ENCODE data around the gene ICAM2. TPM values are rescaled to one million over a fixed set of nuclear protein-coding genes. Genes with fewer than 3 reads are reported as not detected.
A peak's percentile ranks its signal among the peaks of the same experiment; 100 is the strongest.

Gene ICAM2
- total RNA-seq, result 10 to 100 TPM; 14.1 to 20.7 TPM

- Mint-ChIP-seq H3K9me3 (no peaks in the 10 kb centered on the region), H3K27ac (peak within 1 kb of the TSS; percentile 77 to 100), H3K27me3 (no peaks in the 10 kb centered on the region), H3K4me3 (peak within 1 kb of the TSS; percentile 83), H3K36me3 (no peaks in the 10 kb centered on the region), H3K4me1 (ENCODE audit: low read depth in 2 of 2) (peaks cover 57 to 71% of the 10 kb centered on the region in 2 donors)
- peak; percentile 87 for ATAC-seq
- DNase-seq (ENCODE audit: low spot score), result peak; percentile 88
Observed at GRCh38 chr17:64020056-64020766, at the start of gene ICAM2. ICAM2 (minus strand) TSS chr17:64020633; CDS start chr17:64006691, 13,942 bp downstream.

- Mint-ChIP-seq H3K36me3 (peaks cover 43% of the 10 kb centered on the region), H3K27me3 (no peaks in the 10 kb centered on the region), H3K9me3 (peaks cover 9% of the 10 kb centered on the region), H3K27ac (peak overlapping the region in 1 of 2 donors; percentile 29), H3K4me3 (no peak overlapping the region), H3K4me1 (ENCODE audit: low read depth in 2 of 2) (peaks cover 36 to 38% of the 10 kb centered on the region in 2 donors)
- no peak for ATAC-seq
- no peak for DNase-seq (ENCODE audit: low spot score)
Observed at GRCh38 chr17:64070213-64070612, 49.8 kb upstream of the ICAM2 start.

- ATAC-seq, result no peak
- peaks cover 51% of the 10 kb centered on the region for H3K36me3 Mint-ChIP-seq
- peak overlapping the region; percentile 99 for H3K27ac Mint-ChIP-seq
- H3K4me3 Mint-ChIP-seq, result no peak overlapping the region
- peaks cover 44 to 45% of the 10 kb centered on the region in 2 donors for H3K4me1 Mint-ChIP-seq (ENCODE audit: low read depth in 2 of 2)
- no peaks in the 10 kb centered on the region for H3K27me3 Mint-ChIP-seq
- peaks cover 9% of the 10 kb centered on the region for H3K9me3 Mint-ChIP-seq
- no peak for DNase-seq (ENCODE audit: low spot score)
Observed at GRCh38 chr17:64069143-64069542, 48.7 kb upstream of the ICAM2 start.

- H3K27me3 Mint-ChIP-seq, result no peaks in the 10 kb centered on the region
- ATAC-seq, result peak; percentile 57 to 69
- peak overlapping the region; percentile 99 for H3K27ac Mint-ChIP-seq
- peaks cover 9% of the 10 kb centered on the region for H3K9me3 Mint-ChIP-seq
- H3K4me3 Mint-ChIP-seq, result peak overlapping the region; percentile 81
- DNase-seq (ENCODE audit: low spot score), result no peak
- peaks cover 54 to 55% of the 10 kb centered on the region in 2 donors for H3K4me1 Mint-ChIP-seq (ENCODE audit: low read depth in 2 of 2)
- H3K36me3 Mint-ChIP-seq, result peaks cover 58% of the 10 kb centered on the region
Observed at GRCh38 chr17:64067657-64068056, 47.2 kb upstream of the ICAM2 start.

GRCh38 chr17:64066716-64067115 is 46.3 kb upstream of the ICAM2 start:
- peak overlapping the region; percentile 99 for H3K27ac Mint-ChIP-seq
- H3K4me1 Mint-ChIP-seq (ENCODE audit: low read depth in 2 of 2), result peaks cover 64% of the 10 kb centered on the region in 2 donors
- ATAC-seq (peak in 1 of 2 donors; percentile 87), DNase-seq (ENCODE audit: low spot score) (no peak)
- no peaks in the 10 kb centered on the region for H3K27me3 Mint-ChIP-seq
- H3K4me3 Mint-ChIP-seq, result peak overlapping the region; percentile 81
- peaks cover 9% of the 10 kb centered on the region for H3K9me3 Mint-ChIP-seq
- peaks cover 62% of the 10 kb centered on the region for H3K36me3 Mint-ChIP-seq

GRCh38 chr17:64065161-64065560 is 44.7 kb upstream of the ICAM2 start:
- Mint-ChIP-seq H3K4me3 (peak overlapping the region; percentile 85), H3K27ac (peak overlapping the region; percentile 99), H3K4me1 (ENCODE audit: low read depth in 2 of 2) (peaks cover 74 to 79% of the 10 kb centered on the region in 2 donors), H3K36me3 (peaks cover 56% of the 10 kb centered on the region), H3K9me3 (peaks cover 8% of the 10 kb centered on the region), H3K27me3 (no peaks in the 10 kb centered on the region)
- ATAC-seq (no peak), DNase-seq (ENCODE audit: low spot score) (no peak)

- H3K9me3 Mint-ChIP-seq, result peaks cover 10% of the 10 kb centered on the region
- H3K4me3 Mint-ChIP-seq, result peak overlapping the region; percentile 85
- peaks cover 82 to 88% of the 10 kb centered on the region in 2 donors for H3K4me1 Mint-ChIP-seq (ENCODE audit: low read depth in 2 of 2)
- DNase-seq (ENCODE audit: low spot score) (no peak), ATAC-seq (no peak)
- peaks cover 56% of the 10 kb centered on the region for H3K36me3 Mint-ChIP-seq
- no peaks in the 10 kb centered on the region for H3K27me3 Mint-ChIP-seq
- peak overlapping the region; percentile 99 for H3K27ac Mint-ChIP-seq
Observed at GRCh38 chr17:64064331-64064730, 43.9 kb upstream of the ICAM2 start.

GRCh38 chr17:64063766-64064224 is 43.4 kb upstream of the ICAM2 start:
- Mint-ChIP-seq H3K27ac (peak overlapping the region; percentile 99), H3K27me3 (no peaks in the 10 kb centered on the region), H3K4me3 (peak overlapping the region; percentile 85), H3K4me1 (ENCODE audit: low read depth in 2 of 2) (peaks cover 87 to 92% of the 10 kb centered on the region in 2 donors), H3K36me3 (peaks cover 56% of the 10 kb centered on the region), H3K9me3 (peaks cover 10% of the 10 kb centered on the region)
- no peak for DNase-seq (ENCODE audit: low spot score)
- ATAC-seq, result no peak

- DNase-seq (ENCODE audit: low spot score) (peak; percentile 75), ATAC-seq (peak; percentile 30 to 41)
- H3K27ac Mint-ChIP-seq, result peak overlapping the region; percentile 99
- no peaks in the 10 kb centered on the region for H3K27me3 Mint-ChIP-seq
- peaks cover 54% of the 10 kb centered on the region for H3K36me3 Mint-ChIP-seq
- H3K9me3 Mint-ChIP-seq, result peaks cover 6% of the 10 kb centered on the region
- H3K4me3 Mint-ChIP-seq, result peak overlapping the region; percentile 85
- peaks cover 83 to 92% of the 10 kb centered on the region in 2 donors for H3K4me1 Mint-ChIP-seq (ENCODE audit: low read depth in 2 of 2)
Observed at GRCh38 chr17:64063088-64063487, 42.7 kb upstream of the ICAM2 start.

- Mint-ChIP-seq H3K36me3 (peaks cover 52% of the 10 kb centered on the region), H3K27ac (peak overlapping the region; percentile 99), H3K9me3 (peaks cover 6% of the 10 kb centered on the region), H3K4me3 (peak overlapping the region; percentile 91), H3K27me3 (no peaks in the 10 kb centered on the region), H3K4me1 (ENCODE audit: low read depth in 2 of 2) (peaks cover 79 to 87% of the 10 kb centered on the region in 2 donors)
- peak; percentile 70 for DNase-seq (ENCODE audit: low spot score)
- ATAC-seq, result peak; percentile 80
Observed at GRCh38 chr17:64061178-64061898, 40.9 kb upstream of the ICAM2 start.

DNA sequence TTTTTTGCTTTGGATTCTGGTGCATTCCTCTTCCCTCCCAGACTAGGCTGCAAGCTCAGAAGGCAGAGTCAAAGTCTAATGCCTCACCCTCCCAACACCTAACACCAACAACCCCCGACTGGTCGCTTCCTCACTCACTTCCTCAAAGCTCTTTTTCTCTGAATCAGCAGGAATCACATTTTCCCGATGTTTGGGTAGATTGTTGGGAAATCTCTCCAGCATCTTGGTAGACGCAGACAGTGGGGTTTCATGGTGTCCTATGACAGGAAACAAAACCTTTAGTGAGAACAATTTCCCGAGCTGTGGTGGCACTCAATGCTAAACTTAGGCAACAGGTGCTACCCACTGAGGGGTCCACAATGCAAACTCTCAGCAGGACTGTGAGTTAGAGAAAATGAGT is 39.9 kb upstream of the ICAM2 start:
- Mint-ChIP-seq H3K36me3 (peaks cover 52% of the 10 kb centered on the region), H3K27me3 (no peaks in the 10 kb centered on the region), H3K4me1 (ENCODE audit: low read depth in 2 of 2) (peaks cover 78 to 80% of the 10 kb centered on the region in 2 donors), H3K4me3 (peak overlapping the region; percentile 91), H3K27ac (peak overlapping the region; percentile 99), H3K9me3 (peaks cover 6% of the 10 kb centered on the region)
- peak; percentile 76 for DNase-seq (ENCODE audit: low spot score)
- peak; percentile 58 to 70 for ATAC-seq

GRCh38 chr17:64059756-64060155 is 39.3 kb upstream of the ICAM2 start:
- ATAC-seq (no peak), DNase-seq (ENCODE audit: low spot score) (no peak)
- Mint-ChIP-seq H3K4me1 (ENCODE audit: low read depth in 2 of 2) (peaks cover 77 to 81% of the 10 kb centered on the region in 2 donors), H3K27me3 (no peaks in the 10 kb centered on the region), H3K4me3 (peak overlapping the region; percentile 91), H3K9me3 (peaks cover 6% of the 10 kb centered on the region), H3K27ac (peak overlapping the region; percentile 99), H3K36me3 (peaks cover 55% of the 10 kb centered on the region)

DNA sequence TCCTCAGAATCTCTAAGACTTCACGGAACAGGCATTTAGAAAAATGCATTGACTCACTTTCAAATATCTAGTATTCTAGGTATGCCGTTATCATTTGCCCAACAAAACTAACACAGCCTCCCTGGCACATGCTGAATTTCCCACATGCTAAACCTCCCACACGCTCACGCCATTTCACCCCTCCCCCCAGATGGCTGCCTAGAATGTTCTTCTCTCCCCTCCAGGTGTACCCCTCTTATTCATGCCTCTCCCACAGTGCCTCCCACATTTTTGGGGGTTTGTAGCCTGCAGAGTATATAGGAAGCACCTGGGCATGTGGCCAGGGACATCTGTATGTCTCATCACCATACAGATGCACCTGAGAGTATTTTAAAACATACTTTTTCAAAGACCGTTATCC is 38.2 kb upstream of the ICAM2 start:
- ATAC-seq (no peak), DNase-seq (ENCODE audit: low spot score) (no peak)
- peak overlapping the region; percentile 91 for H3K4me3 Mint-ChIP-seq
- peak overlapping the region; percentile 99 for H3K27ac Mint-ChIP-seq
- peaks cover 48% of the 10 kb centered on the region for H3K36me3 Mint-ChIP-seq
- H3K4me1 Mint-ChIP-seq (ENCODE audit: low read depth in 2 of 2), result peaks cover 66 to 70% of the 10 kb centered on the region in 2 donors
- H3K9me3 Mint-ChIP-seq, result peaks cover 6% of the 10 kb centered on the region
- no peaks in the 10 kb centered on the region for H3K27me3 Mint-ChIP-seq

Data from natural killer cell treated with Interleukin-12 subunit alpha and Interleukin-12 subunit beta and Interleukin-15 and Interleukin-18, amount 100 ng/mL, for 72 hours (primary cell).